ENCODE results near the gene SLC49A3.
"Not testable (repeated sequence)": the region's sequence is repeated elsewhere in the genome, so short reads cannot be mapped to it uniquely, and the experiment has no call there.

SLC49A3 gene

DNA sequence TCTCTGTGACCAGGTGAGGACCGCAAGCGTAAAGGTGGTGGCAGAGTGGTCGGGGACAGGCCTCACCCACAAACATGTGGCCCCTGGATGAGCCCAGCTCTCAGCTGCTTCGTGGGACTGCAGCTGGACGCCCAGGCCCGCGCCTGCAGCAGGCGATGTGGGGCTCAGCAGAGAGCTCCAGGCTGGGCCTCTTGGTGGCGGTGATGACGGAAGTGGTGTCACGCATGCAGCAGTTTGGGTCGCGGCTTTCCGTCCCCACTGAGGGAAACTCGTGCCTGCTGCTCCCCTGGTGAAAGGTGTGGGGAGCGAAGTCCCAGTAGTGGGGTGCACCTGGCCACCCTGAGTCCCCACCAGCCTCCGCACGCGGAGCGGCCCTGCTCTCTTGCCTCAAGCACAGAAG is 43.5 kb upstream of the SLC49A3 start:
- no peak for TF ChIP-seq CTCF (IDR thresholded peaks at IDR 0.05; ENCODE audit: low read depth, low read length, missing control alignments)

GRCh38 chr4:731954-732353 is 43.0 kb upstream of the SLC49A3 start:
- DNase-seq (ENCODE audit: low read depth); H3K4me3 ChIP-seq (ENCODE audit: low read depth, low read length); in situ Hi-C loops (cut with HindIII; ENCODE audit: low sequenced_read_pairs): not testable (repeated sequence)

More for the DNA sequence above, 43.5 kb upstream of the SLC49A3 start:
- H3K4me3 ChIP-seq (ENCODE audit: low read depth, low read length), result no peak overlapping the region
- in situ Hi-C loops (cut with HindIII; ENCODE audit: low sequenced_read_pairs), result no loop called here
- no peak for DNase-seq (ENCODE audit: low read depth)

- H3K4me3 ChIP-seq (ENCODE audit: low read depth, low read length); in situ Hi-C loops (cut with HindIII; ENCODE audit: low sequenced_read_pairs); DNase-seq (ENCODE audit: low read depth): not testable (repeated sequence)
Observed at GRCh38 chr4:730946-731904, 42.3 kb upstream of the SLC49A3 start.

GRCh38 chr4:730511-730910 is 41.6 kb upstream of the SLC49A3 start:
- no peak for TF ChIP-seq CTCF (IDR thresholded peaks at IDR 0.05; ENCODE audit: low read depth, low read length, missing control alignments)
- H3K4me3 ChIP-seq (ENCODE audit: low read depth, low read length), result no peak overlapping the region
- no peak for DNase-seq (ENCODE audit: low read depth)
- in situ Hi-C loops (cut with HindIII; ENCODE audit: low sequenced_read_pairs), result no loop called here

DNA sequence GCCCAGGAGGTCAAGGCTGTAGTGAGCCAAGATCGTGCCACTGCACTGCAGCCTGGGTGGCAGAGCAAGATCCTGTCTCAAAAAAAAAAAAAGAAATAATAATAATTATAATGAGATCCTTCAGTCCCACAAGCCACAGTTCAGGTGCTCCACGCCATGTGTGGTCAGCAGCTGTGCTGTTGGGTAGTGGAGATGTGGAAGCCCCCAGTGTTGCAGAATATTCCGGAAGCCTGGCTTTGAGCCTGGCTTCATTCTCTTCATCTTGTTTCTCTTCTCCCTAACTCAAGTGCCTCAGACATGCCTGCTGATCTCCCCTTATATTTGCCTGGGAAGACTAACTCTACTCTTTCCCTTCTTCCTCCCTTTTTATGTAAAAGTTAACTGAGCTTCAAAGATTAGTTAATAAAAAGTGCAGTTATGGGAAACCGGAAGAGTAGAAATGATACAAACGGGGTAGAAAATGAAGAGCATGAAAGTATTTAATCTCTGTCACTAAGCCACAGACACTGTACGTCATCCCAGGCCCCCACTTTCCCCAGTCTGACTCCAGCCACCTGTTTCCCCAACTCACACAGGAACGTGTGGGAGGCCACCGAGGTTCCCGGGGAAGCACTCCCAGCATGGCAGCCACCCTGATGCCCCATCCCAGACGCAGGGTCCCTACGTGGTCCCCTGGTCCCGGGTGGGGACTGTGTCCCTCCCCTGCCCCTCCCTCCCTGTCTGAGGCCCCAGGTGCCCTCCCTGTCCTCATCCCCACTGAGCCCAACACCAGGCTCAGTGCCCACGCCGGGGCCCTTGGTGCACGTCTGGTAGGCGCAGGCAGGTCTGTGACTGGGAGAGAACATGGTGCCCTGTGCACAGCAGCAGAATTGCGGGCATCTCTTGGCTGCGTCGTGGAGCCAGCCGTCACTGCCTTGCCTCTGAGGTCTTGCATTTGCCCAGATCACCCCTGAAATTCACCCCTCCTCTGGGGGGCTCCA is 40.7 kb upstream of the SLC49A3 start:
- no peak overlapping the region for H3K4me3 ChIP-seq (ENCODE audit: low read depth, low read length)
- in situ Hi-C loops (cut with HindIII; ENCODE audit: low sequenced_read_pairs), result no loop called here
- no peak for DNase-seq (ENCODE audit: low read depth)
- TF ChIP-seq CTCF (IDR thresholded peaks at IDR 0.05; ENCODE audit: low read depth, low read length, missing control alignments), result no peak

DNA sequence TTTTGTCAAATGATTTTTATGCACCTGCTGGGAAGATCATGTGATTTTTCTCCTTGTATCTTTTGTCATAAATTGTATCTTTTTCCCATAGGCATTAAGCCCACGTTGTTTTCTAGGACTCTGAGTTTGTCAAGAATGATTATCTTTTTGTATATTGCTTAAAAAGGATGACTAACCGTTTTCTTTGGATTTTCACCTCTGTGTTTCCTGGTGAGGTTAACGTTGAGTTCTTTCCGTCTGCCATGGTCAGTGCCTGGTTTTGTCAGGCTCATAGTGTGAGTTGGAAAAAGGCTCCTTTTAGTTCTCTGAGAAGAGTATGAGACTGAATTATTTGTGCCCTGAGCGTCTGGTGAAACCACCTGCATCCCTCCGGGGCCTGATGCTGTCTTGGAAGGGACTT is 38.6 kb upstream of the SLC49A3 start:
- DNase-seq (ENCODE audit: low read depth), result no peak
- no peak overlapping the region for H3K4me3 ChIP-seq (ENCODE audit: low read depth, low read length)
- in situ Hi-C loops (cut with HindIII; ENCODE audit: low sequenced_read_pairs), result no loop called here
- TF ChIP-seq CTCF (IDR thresholded peaks at IDR 0.05; ENCODE audit: low read depth, low read length, missing control alignments), result no peak

- in situ Hi-C loops (cut with HindIII; ENCODE audit: low sequenced_read_pairs), result no loop called here
- no peak overlapping the region for H3K4me3 ChIP-seq (ENCODE audit: low read depth, low read length)
- DNase-seq (ENCODE audit: low read depth), result no peak
Observed at GRCh38 chr4:726838-727237, 37.9 kb upstream of the SLC49A3 start.

More at GRCh38 chr4:726838-727237, 37.9 kb upstream of the SLC49A3 start:
- no peak for TF ChIP-seq CTCF (IDR thresholded peaks at IDR 0.05; ENCODE audit: low read depth, low read length, missing control alignments)
